Endothelial cell (in vitro differentiated cells): Measurements from ENCODE around the gene MYO1F. TPM values are rescaled to one million over a fixed set of nuclear protein-coding genes. Genes with fewer than 3 reads are reported as not detected.
A peak's percentile ranks its signal among the peaks of the same experiment; 100 is the strongest.

Experiments
- DNase-seq: peaks from one replicate; pipeline ENCODE4 v3.0.0; 2021; ENCODE audit warnings: low spot score
- H3K27ac Mint-ChIP-seq: one replicate; pipeline ENCODE4 v1.8.0; 2021; ENCODE audit warnings: mixed read lengths, inconsistent platforms; ENCODE audit not compliant: unreplicated experiment
- H3K27me3 Mint-ChIP-seq: one replicate; pipeline ENCODE4 v1.8.0; 2021; ENCODE audit warnings: mild to moderate bottlenecking, moderate library complexity, mixed read lengths, inconsistent platforms; ENCODE audit not compliant: unreplicated experiment
- H3K36me3 Mint-ChIP-seq: one replicate; pipeline ENCODE4 v1.8.0; 2021; ENCODE audit warnings: mild to moderate bottlenecking, low read depth, mixed read lengths, inconsistent platforms; ENCODE audit not compliant: unreplicated experiment
- H3K4me1 Mint-ChIP-seq: one replicate; pipeline ENCODE4 v1.8.0; 2021; ENCODE audit warnings: mild to moderate bottlenecking, mixed read lengths, inconsistent platforms; ENCODE audit not compliant: unreplicated experiment
- H3K4me3 Mint-ChIP-seq: one replicate; pipeline ENCODE4 v1.8.0; 2021; ENCODE audit warnings: mild to moderate bottlenecking, mixed read lengths, inconsistent platforms; ENCODE audit not compliant: unreplicated experiment
- H3K9me3 Mint-ChIP-seq: one replicate; pipeline ENCODE4 v1.8.0; 2021; ENCODE audit warnings: mixed read lengths, inconsistent platforms; ENCODE audit not compliant: unreplicated experiment
- total RNA-seq: library from RNA; stranded (reverse); fragmentation: NEBNext Ultra II Directional; extraction: Animal tissue kit (Norgen Biotek cat#: 25700); gene quantifications from one replicate; pipeline ENCODE4 v1.2.1, GENCODE V29; 2021; ENCODE audit not compliant: unreplicated experiment
- TF ChIP-seq, protein P1 (sequence below): fragments of 200-600 bp; sonication (generic); IDR thresholded peaks from one replicate; pipeline ENCODE4 v1.5.0; 2021; ENCODE audit warnings: antibody characterized with exemption; ENCODE audit not compliant: unreplicated experiment

Gene MYO1F
- total RNA-seq, 1 donor from 2014 or later, result 3.2 TPM

DNA sequence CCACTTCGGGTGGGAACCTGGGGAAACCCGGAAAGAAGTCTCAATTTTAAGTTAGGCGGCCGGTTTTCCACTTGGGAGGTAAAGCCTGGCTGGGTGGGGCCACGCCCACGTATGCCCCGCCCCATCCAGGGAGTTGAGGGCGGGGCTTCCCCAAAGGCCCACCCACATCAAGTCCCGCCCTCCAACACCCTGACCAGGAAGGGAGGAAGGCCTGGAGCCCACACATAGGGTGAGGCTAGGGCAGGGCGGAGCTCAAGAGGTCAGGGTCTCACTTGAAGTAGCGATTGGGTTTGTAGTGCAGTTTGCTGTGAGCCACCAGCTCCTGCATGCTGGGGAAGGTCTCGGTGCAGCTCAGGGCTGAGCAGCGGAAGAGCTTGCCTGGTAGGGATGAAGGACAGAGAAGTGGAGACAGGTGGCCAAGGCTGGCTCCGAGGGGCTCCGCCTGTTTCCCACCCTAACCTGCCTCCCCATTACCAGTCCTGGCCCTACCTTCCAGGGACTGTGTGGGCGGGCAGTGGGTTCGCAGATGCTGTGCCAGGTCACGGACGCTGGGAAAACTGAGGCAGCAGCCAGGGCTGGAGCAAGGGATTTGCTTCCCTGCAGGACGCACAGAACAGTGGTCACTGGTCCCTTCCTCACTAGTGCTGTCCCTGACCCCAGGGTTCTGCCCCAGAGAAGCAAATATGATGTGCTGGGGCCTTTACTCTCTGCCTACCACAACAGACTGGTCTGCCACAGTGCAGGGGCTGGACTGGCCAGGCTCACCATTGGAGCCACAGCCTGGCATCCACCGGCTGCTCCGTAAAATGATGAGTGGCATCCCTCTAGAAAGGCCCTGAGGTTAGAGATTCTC is 64.9 kb downstream of the MYO1F start:
- Mint-ChIP-seq H3K9me3 (no peaks in the 10 kb centered on the region), H3K27ac (no peak overlapping the region), H3K27me3 (peaks cover 13% of the 10 kb centered on the region), H3K4me3 (peak overlapping the region; percentile 47), H3K36me3 (peaks cover 5% of the 10 kb centered on the region), H3K4me1 (peaks cover 3% of the 10 kb centered on the region)
- DNase-seq, result no peak
- TF ChIP-seq, protein P1, sequence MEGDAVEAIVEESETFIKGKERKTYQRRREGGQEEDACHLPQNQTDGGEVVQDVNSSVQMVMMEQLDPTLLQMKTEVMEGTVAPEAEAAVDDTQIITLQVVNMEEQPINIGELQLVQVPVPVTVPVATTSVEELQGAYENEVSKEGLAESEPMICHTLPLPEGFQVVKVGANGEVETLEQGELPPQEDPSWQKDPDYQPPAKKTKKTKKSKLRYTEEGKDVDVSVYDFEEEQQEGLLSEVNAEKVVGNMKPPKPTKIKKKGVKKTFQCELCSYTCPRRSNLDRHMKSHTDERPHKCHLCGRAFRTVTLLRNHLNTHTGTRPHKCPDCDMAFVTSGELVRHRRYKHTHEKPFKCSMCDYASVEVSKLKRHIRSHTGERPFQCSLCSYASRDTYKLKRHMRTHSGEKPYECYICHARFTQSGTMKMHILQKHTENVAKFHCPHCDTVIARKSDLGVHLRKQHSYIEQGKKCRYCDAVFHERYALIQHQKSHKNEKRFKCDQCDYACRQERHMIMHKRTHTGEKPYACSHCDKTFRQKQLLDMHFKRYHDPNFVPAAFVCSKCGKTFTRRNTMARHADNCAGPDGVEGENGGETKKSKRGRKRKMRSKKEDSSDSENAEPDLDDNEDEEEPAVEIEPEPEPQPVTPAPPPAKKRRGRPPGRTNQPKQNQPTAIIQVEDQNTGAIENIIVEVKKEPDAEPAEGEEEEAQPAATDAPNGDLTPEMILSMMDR, result no peak

DNA sequence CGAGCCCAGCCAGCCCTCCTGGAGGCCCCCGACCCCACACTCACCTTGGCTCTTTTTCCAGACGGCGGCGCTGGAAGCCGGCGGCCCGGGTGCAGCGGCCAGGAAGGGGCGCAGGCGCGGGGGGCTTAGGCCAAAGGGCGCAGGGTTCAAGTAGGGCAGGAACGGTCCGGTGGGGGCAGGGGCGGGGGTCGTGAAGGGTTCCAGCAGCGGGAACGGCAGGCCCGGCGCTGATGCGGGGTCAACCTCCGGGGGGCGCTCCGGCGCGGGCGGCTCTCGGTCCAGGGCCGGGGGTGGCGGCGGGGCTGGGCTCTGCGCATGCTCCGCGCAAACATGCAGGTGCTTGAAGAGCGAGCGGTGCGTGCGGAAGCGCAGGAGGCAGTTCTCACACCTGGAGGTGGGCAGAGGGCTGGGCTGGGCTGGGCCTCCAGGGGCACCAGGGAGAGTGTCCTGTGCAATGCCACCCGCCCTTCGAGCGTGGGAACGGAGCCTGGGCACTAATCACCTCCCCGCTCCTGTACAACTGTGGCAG is 65.6 kb downstream of the MYO1F start:
- H3K4me3 Mint-ChIP-seq, result no peak overlapping the region
- no peaks in the 10 kb centered on the region for H3K9me3 Mint-ChIP-seq
- TF ChIP-seq, protein P1, result peak; percentile 45
- H3K27me3 Mint-ChIP-seq, result peaks cover 12% of the 10 kb centered on the region
- H3K4me1 Mint-ChIP-seq, result peaks cover 2% of the 10 kb centered on the region
- peaks cover 5% of the 10 kb centered on the region for H3K36me3 Mint-ChIP-seq
- DNase-seq, result no peak
- no peak overlapping the region for H3K27ac Mint-ChIP-seq

DNA sequence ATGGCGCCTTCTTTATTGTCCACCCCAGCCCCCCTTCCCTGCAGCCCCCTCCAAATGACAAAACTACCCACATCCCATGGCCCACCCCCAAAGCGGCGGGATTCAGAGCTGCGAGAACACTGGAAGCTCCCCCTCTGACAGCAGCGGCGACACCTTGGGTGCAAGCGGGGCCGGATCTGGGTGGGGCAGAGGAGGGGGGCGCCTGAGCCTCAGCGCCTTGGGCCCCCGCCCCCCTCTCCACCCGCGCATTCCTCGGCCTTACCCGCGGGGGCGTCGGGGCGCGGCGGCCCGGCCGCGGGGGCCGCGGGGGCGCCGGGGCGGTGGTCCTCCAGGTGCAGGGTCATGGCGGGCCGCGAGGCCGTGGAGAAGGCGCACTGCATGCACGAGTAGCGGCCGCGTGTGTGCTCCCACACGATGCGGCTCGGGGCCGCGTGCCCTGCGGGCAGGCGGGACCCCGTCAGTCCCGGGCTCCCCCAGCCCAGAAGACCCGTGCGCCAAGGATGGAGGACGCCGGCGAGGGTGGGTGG is 66.6 kb downstream of the MYO1F start:
- no peaks in the 10 kb centered on the region for H3K9me3 Mint-ChIP-seq
- TF ChIP-seq, protein P1, result no peak
- H3K36me3 Mint-ChIP-seq, result peaks cover 5% of the 10 kb centered on the region
- no peak overlapping the region for H3K27ac Mint-ChIP-seq
- H3K4me1 Mint-ChIP-seq, result peaks cover 2% of the 10 kb centered on the region
- no peak overlapping the region for H3K4me3 Mint-ChIP-seq
- peaks cover 7% of the 10 kb centered on the region for H3K27me3 Mint-ChIP-seq
- DNase-seq, result no peak

DNA sequence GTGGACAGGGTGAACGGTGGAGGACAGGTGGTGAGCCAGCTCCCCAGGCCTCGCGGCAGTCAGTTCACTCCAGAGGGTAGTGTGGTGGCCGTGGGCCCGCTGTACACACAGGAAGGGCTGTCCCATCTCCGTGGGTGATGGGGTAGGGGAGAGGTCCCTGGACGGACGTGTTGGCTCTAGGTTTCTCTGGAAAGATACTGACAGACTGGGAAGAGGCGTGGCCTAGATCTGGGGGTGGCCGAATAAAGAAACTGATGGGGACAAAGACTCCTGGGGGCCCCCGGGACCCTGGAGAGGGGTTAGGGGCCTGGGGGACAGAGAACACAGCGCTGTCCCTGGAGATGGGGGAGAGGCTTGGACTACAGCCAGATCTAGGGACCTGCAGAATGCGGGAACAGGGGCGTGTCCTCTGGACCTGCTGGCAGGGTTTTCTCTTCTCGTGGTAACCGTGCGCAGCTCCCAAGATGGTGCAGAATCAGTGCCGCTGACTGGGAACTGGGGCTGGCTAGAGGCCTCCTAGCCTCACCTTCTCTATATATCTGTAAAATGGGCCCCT is 70.8 kb downstream of the MYO1F start:
- TF ChIP-seq, protein P1, result no peak
- no peak for DNase-seq
- Mint-ChIP-seq H3K36me3 (no peaks in the 10 kb centered on the region), H3K27ac (no peak overlapping the region), H3K4me1 (no peaks in the 10 kb centered on the region), H3K4me3 (peak overlapping the region; percentile 88), H3K9me3 (no peaks in the 10 kb centered on the region), H3K27me3 (peaks cover 4% of the 10 kb centered on the region)
